IgD-negative memory B cell (primary cell): ENCODE data around the gene NCDN. TPM values are rescaled to one million over a fixed set of nuclear protein-coding genes. Genes with fewer than 3 reads are reported as not detected.

Experiments
- H3K27ac Mint-ChIP-seq, 3 donors: one replicate each; pipeline ENCODE4 v1.8.0; 2020 to 2022; ENCODE audit warnings: mild to moderate bottlenecking in 3 of 3, mixed read lengths in 3 of 3, moderate library complexity in 1 of 3
- H3K27me3 Mint-ChIP-seq: one replicate; pipeline ENCODE4 v1.8.0; 2021; ENCODE audit warnings: mixed read lengths
- H3K36me3 Mint-ChIP-seq: one replicate; pipeline ENCODE4 v1.8.0; 2020; ENCODE audit warnings: mild to moderate bottlenecking, mixed read lengths
- H3K4me1 Mint-ChIP-seq, 3 donors: one replicate each; pipeline ENCODE4 v1.8.0; 2020 to 2022; ENCODE audit warnings: mixed read lengths in 3 of 3, mild to moderate bottlenecking in 1 of 3
- H3K4me3 Mint-ChIP-seq, 4 donors: one replicate each; pipeline ENCODE4 v1.8.0; 2020 to 2022; ENCODE audit warnings: mild to moderate bottlenecking in 4 of 4, mixed read lengths in 4 of 4, moderate library complexity in 3 of 4
- H3K9me3 Mint-ChIP-seq, 3 donors: one replicate each; pipeline ENCODE4 v1.8.0; 2020 to 2021; ENCODE audit warnings: mixed read lengths in 3 of 3, mild to moderate bottlenecking in 1 of 3
- polyA plus RNA-seq: library from polyadenylated mRNA; unstranded; fragments of 300-500 nt; fragmentation: Illumina TruSeq; gene quantifications from one replicate; pipeline ENCODE4 v1.2.3, GENCODE V29; 2021

Gene NCDN
- polyA plus RNA-seq, 1 donor from 2014 or later, result 13.3 TPM

DNA sequence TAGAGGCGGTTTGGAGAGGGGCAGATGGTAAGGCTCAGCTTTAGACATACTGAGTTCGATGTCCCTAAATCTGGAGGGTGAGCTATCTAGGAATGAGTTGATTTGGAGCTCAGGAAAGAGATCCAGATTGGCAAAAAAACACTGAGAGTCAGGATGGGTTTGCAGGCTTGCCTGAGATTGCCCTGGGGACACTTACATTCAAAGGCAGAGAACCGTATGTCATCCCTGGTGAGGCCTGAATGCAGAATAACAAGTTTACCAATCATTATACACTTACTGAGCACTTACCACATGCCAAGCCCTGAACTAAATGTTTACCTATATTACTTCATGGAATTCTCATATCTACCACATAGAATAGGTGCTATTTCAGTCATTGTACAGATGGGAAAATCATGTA, 43.0 kb downstream of the NCDN start:
- H3K4me1 Mint-ChIP-seq, result peaks cover 0 to 1% (median 0%) of the 10 kb centered on the region in 3 donors
- H3K27ac Mint-ChIP-seq, result no peak overlapping the region
- no peak overlapping the region for H3K4me3 Mint-ChIP-seq
- no peaks in the 10 kb centered on the region for H3K27me3 Mint-ChIP-seq
- H3K36me3 Mint-ChIP-seq, result peaks cover 6% of the 10 kb centered on the region
- H3K9me3 Mint-ChIP-seq, result no peaks in the 10 kb centered on the region

- Mint-ChIP-seq H3K27me3 (no peaks in the 10 kb centered on the region), H3K27ac (no peak overlapping the region), H3K36me3 (peaks cover 14% of the 10 kb centered on the region)
Observed at GRCh38 chr1:35603468-35603867, 45.9 kb downstream of the NCDN start.

DNA sequence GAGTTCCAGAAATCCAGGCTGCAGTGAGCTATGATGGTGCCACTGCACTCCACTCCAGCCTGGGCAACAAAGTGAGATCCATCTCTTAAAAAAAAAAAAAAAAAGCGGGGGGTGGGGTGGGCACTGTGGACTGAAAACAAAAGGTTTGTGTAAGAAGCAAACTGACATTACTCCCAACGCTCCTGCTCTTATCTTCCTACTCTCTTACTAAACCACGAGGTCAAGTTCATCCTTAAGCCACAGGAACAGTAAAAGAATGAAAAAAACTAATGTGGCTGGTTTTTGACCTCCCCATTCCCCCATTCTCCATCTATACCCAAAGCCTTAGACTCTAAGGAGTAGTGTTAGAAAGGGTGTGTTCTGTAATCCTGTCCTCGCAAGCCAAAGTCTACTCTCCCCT, 46.3 kb downstream of the NCDN start:
- peaks cover 16% of the 10 kb centered on the region for H3K36me3 Mint-ChIP-seq
- no peaks in the 10 kb centered on the region for H3K27me3 Mint-ChIP-seq
- H3K4me1 Mint-ChIP-seq, result peaks cover 0 to 3% (median 3%) of the 10 kb centered on the region in 3 donors
- H3K27ac Mint-ChIP-seq, result no peak overlapping the region
- no peaks in the 10 kb centered on the region for H3K9me3 Mint-ChIP-seq
- no peak overlapping the region for H3K4me3 Mint-ChIP-seq

More at GRCh38 chr1:35603468-35603867, 45.9 kb downstream of the NCDN start:
- H3K4me3 Mint-ChIP-seq, result peak overlapping the region in 1 of 4 donors; percentile 45
- no peaks in the 10 kb centered on the region for H3K9me3 Mint-ChIP-seq
- peaks cover 0 to 3% (median 3%) of the 10 kb centered on the region in 3 donors for H3K4me1 Mint-ChIP-seq

- peaks cover 21% of the 10 kb centered on the region for H3K36me3 Mint-ChIP-seq
- H3K4me3 Mint-ChIP-seq, result no peak overlapping the region
- no peaks in the 10 kb centered on the region for H3K9me3 Mint-ChIP-seq
- peak overlapping the region in 2 of 3 donors; percentile 54 to 63 for H3K27ac Mint-ChIP-seq
- peaks cover 0 to 3% (median 2%) of the 10 kb centered on the region in 3 donors for H3K4me1 Mint-ChIP-seq
- H3K27me3 Mint-ChIP-seq, result no peaks in the 10 kb centered on the region
Observed at GRCh38 chr1:35605071-35605866, 47.7 kb downstream of the NCDN start.

DNA sequence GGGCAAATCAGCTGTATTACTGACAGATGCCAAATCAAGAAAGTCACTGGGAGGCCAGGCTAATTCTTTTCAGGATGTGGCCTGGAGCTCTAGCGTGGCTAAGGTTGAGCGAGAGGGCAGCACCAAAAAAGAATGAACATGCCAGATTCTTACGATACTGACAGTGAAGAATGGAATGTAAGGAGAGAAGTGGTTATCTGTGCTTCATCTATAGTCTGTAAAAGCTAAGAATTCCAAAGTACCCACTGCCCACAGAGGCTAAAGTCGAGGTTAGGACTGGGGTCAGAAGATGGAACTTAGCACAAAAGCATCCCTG, 48.2 kb downstream of the NCDN start:
- Mint-ChIP-seq H3K36me3 (peaks cover 21% of the 10 kb centered on the region), H3K27ac (peak overlapping the region in 1 of 3 donors; percentile 31), H3K4me1 (peaks cover 0 to 3% (median 2%) of the 10 kb centered on the region in 3 donors), H3K9me3 (no peaks in the 10 kb centered on the region), H3K27me3 (no peaks in the 10 kb centered on the region), H3K4me3 (no peak overlapping the region)

GRCh38 chr1:35611655-35612054, 54.1 kb downstream of the NCDN start:
- H3K9me3 Mint-ChIP-seq, result no peaks in the 10 kb centered on the region
- H3K4me1 Mint-ChIP-seq, result peaks cover 0 to 6% (median 4%) of the 10 kb centered on the region in 3 donors
- H3K27me3 Mint-ChIP-seq, result no peaks in the 10 kb centered on the region
- H3K27ac Mint-ChIP-seq, result no peak overlapping the region
- H3K4me3 Mint-ChIP-seq, result no peak overlapping the region
- H3K36me3 Mint-ChIP-seq, result peaks cover 17% of the 10 kb centered on the region

- H3K27me3 Mint-ChIP-seq, result no peaks in the 10 kb centered on the region
- peaks cover 2% of the 10 kb centered on the region for H3K36me3 Mint-ChIP-seq
- no peak overlapping the region for H3K4me3 Mint-ChIP-seq
- peaks cover 0 to 5% (median 2%) of the 10 kb centered on the region in 3 donors for H3K4me1 Mint-ChIP-seq
- no peak overlapping the region for H3K27ac Mint-ChIP-seq
- H3K9me3 Mint-ChIP-seq, result no peaks in the 10 kb centered on the region
Observed at GRCh38 chr1:35615440-35615839, 57.8 kb downstream of the NCDN start.

Other genes with a start within 250 kb of the NCDN start
- 25.2 TPM for gene KIAA0319L, start 396 bp upstream of the NCDN start, polyA plus RNA-seq
- 0.31 TPM for gene TFAP2E, start 15.5 kb downstream of the NCDN start, polyA plus RNA-seq
- gene PSMB2, start 83.7 kb downstream of the NCDN start, polyA plus RNA-seq, result 77.3 TPM
- 8.0 TPM for gene C1orf216, start 161.1 kb downstream of the NCDN start, polyA plus RNA-seq
- 0.23 TPM for gene CLSPN, start 212.2 kb downstream of the NCDN start, polyA plus RNA-seq